Heart left ventricle (tissue), 16 donors: ENCODE results near the gene MLH3. TPM values are rescaled to one million over a fixed set of nuclear protein-coding genes. Genes with fewer than 3 reads are reported as not detected.

Experiments
- ATAC-seq, 4 donors: fragments of 200-7000 bp; cut with Tn5 transposase; one replicate each; pipeline ENCODE4 v1.9.1; 2020 to 2022; ENCODE audit warnings: moderate library complexity in 4 of 4, mild to moderate bottlenecking in 3 of 4, moderate number of reproducible peaks in 1 of 4
- DNase-seq, 5 donors: peaks; one replicate each; pipeline ENCODE4 v3.0.0-alpha.2; 2020
- H3K27ac ChIP-seq, 12 donors: fragments of 200-600 bp; sonication (generic) in 4 of 12; one replicate each; pipeline versions ENCODE4 v1.5.0 to v1.8.0; 2016 to 2022; ENCODE audit warnings: mild to moderate bottlenecking in 2 of 12
- H3K27me3 ChIP-seq, 9 donors: fragments of 200-600 bp; sonication (generic) in 2 of 9; one replicate each; pipeline versions ENCODE4 v1.5.1 to v1.8.0; 2016 to 2022; ENCODE audit warnings: mild to moderate bottlenecking in 3 of 9
- H3K36me3 ChIP-seq, 9 donors: fragments of 200-600 bp; sonication (generic) in 2 of 9; one replicate each; pipeline versions ENCODE4 v1.5.0 to v1.8.0; 2018 to 2022; ENCODE audit warnings: mild to moderate bottlenecking in 2 of 9
- H3K4me1 ChIP-seq, 12 donors: fragments of 200-600 bp; sonication (generic) in 4 of 12; one replicate each; pipeline versions ENCODE4 v1.5.0 to v1.8.0; 2016 to 2022; ENCODE audit warnings: mild to moderate bottlenecking in 3 of 12
- H3K4me3 ChIP-seq, 12 donors: fragments of 200-600 bp; sonication (generic) in 4 of 12; one replicate each; pipeline versions ENCODE4 v1.5.0 to v1.8.0; 2017 to 2022; ENCODE audit warnings: mild to moderate bottlenecking in 9 of 12, moderate library complexity in 4 of 12
- H3K9me3 ChIP-seq, 12 donors: fragments of 200-600 bp; sonication (generic) in 4 of 12; one replicate each; pipeline versions ENCODE4 v1.5.0 to v1.8.0; 2016 to 2022; ENCODE audit warnings: mild to moderate bottlenecking in 1 of 12
- CTCF ChIP-seq, 12 donors: fragments of 200-600 bp; sonication (generic) in 4 of 12; IDR thresholded peaks; one replicate each; pipeline versions ENCODE4 v1.5.0 to v1.8.0; 2018 to 2022; ENCODE audit warnings: antibody characterized with exemption in 12 of 12, mild to moderate bottlenecking in 5 of 12
- POLR2A ChIP-seq, 2 donors: fragments of 450-650 bp; IDR thresholded peaks; one replicate each; pipeline ENCODE4 v1.6.1; 2017; ENCODE audit warnings: antibody characterized with exemption in 2 of 2, mild to moderate bottlenecking in 2 of 2, moderate library complexity in 2 of 2
- WGBS, 4 donors: extraction: QIAGEN DNeasy Blood & Tissue Kit in 2 of 4; methylation state at CpG; one replicate each; pipeline versions ENCODE4 v1.1.5 to v1.1.7; 2013 to 2018; 5-methylcytosine and 5-hydroxymethylcytosine counted together
- intact Hi-C, 10 donors: fragments of 100-400 bp; cut with DNase I; formaldehyde crosslinking; loops; one replicate each; pipeline versions ENCODE4 v1.11.1 to v1.14.2; 2022
- polyA plus RNA-seq, 2 donors: library from polyadenylated mRNA; stranded (reverse); fragments of 200-250 nt; gene quantifications; one replicate each; pipeline ENCODE4 v1.2.3, GENCODE V29; 2013
- total RNA-seq, 9 donors: library from RNA; depleted of rRNA in 2 of 9; stranded (reverse); fragments of >200 nt in 2 of 9; fragmentation: NEBNext Ultra II Directional in 3 of 9; extraction: Animal tissue kit (Norgen Biotek cat#: 25700) in 3 of 9; gene quantifications; one replicate each; pipeline versions ENCODE4 v1.1.0 to v1.2.4, GENCODE V29; 2016 to 2023
- donor health status: ischemic (EF 13 %, LVEDD 7.1; RV severe dilation, severe dysfunction).
- donor health status: healthy with polysubstance abuse.
- donor health status: DM: no; HTN: yes; CAD: no.
- donor health status: DM: no; HTN: no; CAD: no.
- donor health status: ischemic (EF 25% LVEDD 6.9; RV normal size, moderate dysfunction).
- donor health status: ischemic (EF 25% LVEDD 5.7; RV mildly dilated, moderate dysfunction).
- donor health status: healthy.
- donor health status: DM: yes; HTN: yes; CAD: no.
- donor health status: ischemic (EF 35%, LVEDD 5.7; RV mildly dilated, moderate dysfunction).
- donor health status: nonischemic (EF 11% LVEDD 7.7; RV severe dilation, severe dysfunction).
- donor health status: DM: yes; HTN: yes; CAD: no.
- donor health status: PGD.
- donor health status: ischemic (EF 29% LVEDD 5.4; RV normal size, mild dysfunction).
- donor health status: nonischemic (EF 23%, LVEDD 6.1; RV moderate dilation, normal function).

The MLH3 gene
- total and polyA plus RNA-seq, 11 donors, result 10.3 to 23.9 (median 15.2) TPM

GRCh38 chr14:75070383-75070782 lies 19.1 kb upstream of the MLH3 start:
- Histone ChIP-seq H3K9me3 (no peaks in the 10 kb centered on the region), H3K27me3 (no peaks in the 10 kb centered on the region), H3K4me1 (peaks cover 0 to 56% (median 26%) of the 10 kb centered on the region in 12 donors), H3K27ac (peak overlapping the region in 9 of 12 donors; percentile 83 to 97 (median 94)), H3K36me3 (no peaks in the 10 kb centered on the region), H3K4me3 (peak overlapping the region in 7 of 12 donors; percentile 50 to 68 (median 61))
- WGBS, 4 donors, result 70 to 79% (median 74%) methylated on average over 9 of the region's 9 CpGs
- ATAC-seq (no peak), DNase-seq (no peak)
- TF ChIP-seq POLR2A (IDR thresholded peaks at IDR 0.05), result no peak
- TF ChIP-seq CTCF (IDR thresholded peaks at IDR 0.05), result no peak
- intact Hi-C loops, result loop anchor here in 1 of 10 donors (5.0 kb wide), 1 partner anchor 63 kb away; no protein-coding TSS in a partner anchor

- H3K4me3 ChIP-seq, result peak overlapping the region in 11 of 12 donors; percentile 27 to 69 (median 60)
- peaks cover 0 to 60% (median 27%) of the 10 kb centered on the region in 12 donors for H3K4me1 ChIP-seq
Measured at GRCh38 chr14:75069811-75070145, 18.5 kb upstream of the MLH3 start.

GRCh38 chr14:75069121-75069810 lies 18.0 kb upstream of the MLH3 start, which contains the start of gene ZC2HC1C:
Gene ZC2HC1C (plus strand): TSS chr14:75069641. CDS start chr14:75070574, 933 bp downstream.
- ATAC-seq, result peak; percentile 91 to 97 (median 94)
- WGBS, 4 donors, result 0 to 4% (median 1%) methylated on average over 26 to 58 of the region's 58 CpGs
- H3K4me3 ChIP-seq, result peak within 1 kb of the TSS; percentile 27 to 69 (median 60)
- H3K36me3 ChIP-seq, result no peaks in the 10 kb centered on the region
- TF ChIP-seq CTCF (IDR thresholded peaks at IDR 0.05) (no peak), POLR2A (IDR thresholded peaks at IDR 0.05) (peak in 1 of 2 donors; percentile 62)
- H3K27ac ChIP-seq, result peak within 1 kb of the TSS; percentile 69 to 98 (median 94)
- H3K9me3 ChIP-seq, result no peaks in the 10 kb centered on the region
- DNase-seq, result peak; percentile 96 to 99 (median 98)
- intact Hi-C loops, result loop anchor here in 6 of 10 donors (1.0 to 10.0 kb wide), 6 partner anchors 18 to 128 kb away; partner anchors contain the start of genes EIF2B2 (in 1 of the 6) and MLH3 (in 1 of the 6)
- peaks cover 0 to 65% (median 30%) of the 10 kb centered on the region in 12 donors for H3K4me1 ChIP-seq
- H3K27me3 ChIP-seq, result no peaks in the 10 kb centered on the region

More at GRCh38 chr14:75069811-75070145, 18.5 kb upstream of the MLH3 start:
- H3K27me3 ChIP-seq, result no peaks in the 10 kb centered on the region
- H3K27ac ChIP-seq, result peak overlapping the region; percentile 69 to 98 (median 94)
- peak in 3 of 4 donors; percentile 7 to 16 (median 9) for ATAC-seq
- H3K36me3 ChIP-seq, result no peaks in the 10 kb centered on the region
- TF ChIP-seq POLR2A (IDR thresholded peaks at IDR 0.05) (no peak), CTCF (IDR thresholded peaks at IDR 0.05) (no peak)
- DNase-seq, result no peak
- no peaks in the 10 kb centered on the region for H3K9me3 ChIP-seq
- WGBS, 4 donors, result 20 to 30% (median 27%) methylated on average over 1 to 12 of the region's 12 CpGs
- intact Hi-C loops, result loop anchor here in 7 of 10 donors (1.0 to 10.0 kb wide), 7 partner anchors 19 to 128 kb away; partner anchors contain the start of genes EIF2B2 (in 1 of the 7) and MLH3 (in 1 of the 7)
